ENCODE measurements around the gene MAPK1. TPM values are rescaled to one million over a fixed set of nuclear protein-coding genes. Genes with fewer than 3 reads are reported as not detected.

The MAPK1 gene
- total and polyA plus RNA-seq, 9 of the 15 experiments (the other 6 are each of a cell fraction or from before 2014, with no cell fraction given), result 46.3 to 575 (median 283) TPM

DNA sequence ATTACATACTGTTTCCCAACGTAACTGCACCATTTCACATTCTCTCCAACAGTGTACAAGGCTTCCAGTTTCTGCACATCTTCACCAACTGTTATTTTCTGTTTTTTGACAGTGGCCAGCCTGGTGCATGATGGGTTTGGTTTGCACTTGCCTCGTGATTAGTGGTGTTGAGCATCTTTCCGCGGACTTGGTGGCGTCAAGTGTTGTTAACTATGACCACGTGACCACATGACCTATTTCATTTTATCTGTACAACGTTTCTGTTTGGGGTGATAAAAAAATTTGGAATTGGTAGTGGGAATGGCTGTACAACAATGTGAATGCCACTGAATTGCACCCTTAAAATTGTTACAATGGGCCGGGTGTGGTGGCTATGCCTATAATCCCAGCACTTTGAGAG is 129.4 kb downstream of the MAPK1 start:
- Histone ChIP-seq H3K4me2 (ENCODE audit: insufficient read depth, low read length) (no peak overlapping the region), H3K9ac (ENCODE audit: insufficient read depth in 1 of 2, low read depth in 2 of 2, low read length in 2 of 2) (no peak overlapping the region), H3K27ac (ENCODE audit: extremely low read depth, low read depth, low read length) (no peak overlapping the region), H3K9me1 (ENCODE audit: control insufficient read depth, insufficient read depth, low read length) (no peaks in the 10 kb centered on the region), H3K4me1 (replicated peaks in 1 of 2; ENCODE audit: control insufficient read depth in 2 of 2, insufficient read depth in 2 of 2, low read length in 2 of 2) (peaks cover 17 to 29% of the 10 kb centered on the region in 2 experiments), H3K79me2 (ENCODE audit: control insufficient read depth, insufficient read depth, low read length) (no peaks in the 10 kb centered on the region), H3K4me3 (no peak overlapping the region), H4K20me1 (replicated peaks; ENCODE audit: control insufficient read depth, insufficient read depth, low read length) (peaks cover 8% of the 10 kb centered on the region; the same call in 1 of the 2 replicates), H2AFZ (ENCODE audit: low read depth, low read length) (no peak overlapping the region; the same call in 1 of the 2 replicates), H3K36me3 (ENCODE audit: control insufficient read depth, insufficient read depth, low read length) (no peaks in the 10 kb centered on the region), H3K27me3 (ENCODE audit: control insufficient read depth in 2 of 2, insufficient read depth in 2 of 2, low read length in 2 of 2) (peaks cover 47 to 49% of the 10 kb centered on the region in 2 experiments), H3K9me3 (replicated peaks; ENCODE audit: control insufficient read depth, insufficient read depth, low read depth, low read length) (no peaks in the 10 kb centered on the region)
- ATAC-seq (no peak), DNase-seq (ENCODE audit: extremely low read depth in 1 of 4, low spot score in 3 of 4) (peak in 2 of 4 experiments; percentile 34 to 39), FAIRE-seq (no peak)
- ChIA-PET CTCF (ENCODE audit: low intra/inter-chr PET ratio) (no interaction called here), POLR2A (interaction anchor here (0.6 to 2.0 kb wide), 14 partner anchors 10 to 928 kb away, joined by 3 to 5 read pairs (median 4); no protein-coding TSS in a partner anchor)
- intact Hi-C loops (cut with micrococcal nuclease) (no loop called here), in situ Hi-C loops (cut with MboI) (no loop called here)
- no TSS peak for BruUV-seq (replicated peaks)
- 14% methylated on average over 8 of the region's 8 CpGs for WGBS (ENCODE audit: insufficient coverage, low coverage, missing lambda C conversion rate)
- peak; percentile 23 for TF ChIP-seq POU5F1 (IDR thresholded peaks at IDR 0.05; ENCODE audit: borderline replicate concordance, low read depth, low read length, partially characterized antibody)
- TF ChIP-seq, protein P1, sequence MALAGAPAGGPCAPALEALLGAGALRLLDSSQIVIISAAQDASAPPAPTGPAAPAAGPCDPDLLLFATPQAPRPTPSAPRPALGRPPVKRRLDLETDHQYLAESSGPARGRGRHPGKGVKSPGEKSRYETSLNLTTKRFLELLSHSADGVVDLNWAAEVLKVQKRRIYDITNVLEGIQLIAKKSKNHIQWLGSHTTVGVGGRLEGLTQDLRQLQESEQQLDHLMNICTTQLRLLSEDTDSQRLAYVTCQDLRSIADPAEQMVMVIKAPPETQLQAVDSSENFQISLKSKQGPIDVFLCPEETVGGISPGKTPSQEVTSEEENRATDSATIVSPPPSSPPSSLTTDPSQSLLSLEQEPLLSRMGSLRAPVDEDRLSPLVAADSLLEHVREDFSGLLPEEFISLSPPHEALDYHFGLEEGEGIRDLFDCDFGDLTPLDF (CRISPR knock-in tag; IDR thresholded peaks at IDR 0.05), result peak; percentile 43; the same call in 1 of the 2 replicates
- TF ChIP-seq ZNF12 (CRISPR knock-in tag; IDR thresholded peaks at IDR 0.05), result no peak
- TF ChIP-seq MYC (IDR thresholded peaks at IDR 0.05; ENCODE audit: low read depth, low read length), result 0 out of 2 replicates have a peak, but pooled peaks have one; percentile 27
- no peak for TF ChIP-seq MYC (CRISPR knock-in tag; IDR thresholded peaks at IDR 0.05; ENCODE audit: borderline replicate concordance, low read depth)
- TF ChIP-seq BHLHE40 (IDR thresholded peaks at IDR 0.05; ENCODE audit: low read length), result 0 out of 2 replicates have a peak, but pooled peaks have one; percentile 9
- TF ChIP-seq EZH2 (IDR thresholded peaks at IDR 0.05; ENCODE audit: borderline replicate concordance, low read depth, low read length), result peak; percentile 25; the same call in 1 of the 2 replicates
- no peak for TF ChIP-seq HSF4 (CRISPR knock-in tag; IDR thresholded peaks at IDR 0.05; ENCODE audit: borderline replicate concordance)
- no peak for TF ChIP-seq ZBTB7A (IDR thresholded peaks at IDR 0.05; ENCODE audit: borderline replicate concordance, control insufficient read depth, low read depth, low read length)
- TF ChIP-seq SIN3A (IDR thresholded peaks at IDR 0.05; ENCODE audit: borderline replicate concordance in 2 of 2, control insufficient read depth in 1 of 2, low read depth in 2 of 2, low read length in 2 of 2), result 0 out of 4 replicates have a peak, but pooled peaks of 1 of the 2 experiments have one; percentile 48
- TF ChIP-seq, protein P2, sequence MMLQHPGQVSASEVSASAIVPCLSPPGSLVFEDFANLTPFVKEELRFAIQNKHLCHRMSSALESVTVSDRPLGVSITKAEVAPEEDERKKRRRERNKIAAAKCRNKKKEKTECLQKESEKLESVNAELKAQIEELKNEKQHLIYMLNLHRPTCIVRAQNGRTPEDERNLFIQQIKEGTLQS (IDR thresholded peaks at IDR 0.05), result no peak
- TF ChIP-seq, protein P2 (CRISPR knock-in tag; conservative IDR thresholded peaks at IDR 0.05), result peak; percentile 72; the same call in 1 of the 2 replicates
- TF ChIP-seq, protein P3, sequence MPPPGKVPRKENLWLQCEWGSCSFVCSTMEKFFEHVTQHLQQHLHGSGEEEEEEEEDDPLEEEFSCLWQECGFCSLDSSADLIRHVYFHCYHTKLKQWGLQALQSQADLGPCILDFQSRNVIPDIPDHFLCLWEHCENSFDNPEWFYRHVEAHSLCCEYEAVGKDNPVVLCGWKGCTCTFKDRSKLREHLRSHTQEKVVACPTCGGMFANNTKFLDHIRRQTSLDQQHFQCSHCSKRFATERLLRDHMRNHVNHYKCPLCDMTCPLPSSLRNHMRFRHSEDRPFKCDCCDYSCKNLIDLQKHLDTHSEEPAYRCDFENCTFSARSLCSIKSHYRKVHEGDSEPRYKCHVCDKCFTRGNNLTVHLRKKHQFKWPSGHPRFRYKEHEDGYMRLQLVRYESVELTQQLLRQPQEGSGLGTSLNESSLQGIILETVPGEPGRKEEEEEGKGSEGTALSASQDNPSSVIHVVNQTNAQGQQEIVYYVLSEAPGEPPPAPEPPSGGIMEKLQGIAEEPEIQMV (tag; conservative IDR thresholded peaks at IDR 0.05; ENCODE audit: low read depth), result 0 out of 2 replicates have a peak, but pooled peaks have one; percentile 60
- TF ChIP-seq, protein P4, sequence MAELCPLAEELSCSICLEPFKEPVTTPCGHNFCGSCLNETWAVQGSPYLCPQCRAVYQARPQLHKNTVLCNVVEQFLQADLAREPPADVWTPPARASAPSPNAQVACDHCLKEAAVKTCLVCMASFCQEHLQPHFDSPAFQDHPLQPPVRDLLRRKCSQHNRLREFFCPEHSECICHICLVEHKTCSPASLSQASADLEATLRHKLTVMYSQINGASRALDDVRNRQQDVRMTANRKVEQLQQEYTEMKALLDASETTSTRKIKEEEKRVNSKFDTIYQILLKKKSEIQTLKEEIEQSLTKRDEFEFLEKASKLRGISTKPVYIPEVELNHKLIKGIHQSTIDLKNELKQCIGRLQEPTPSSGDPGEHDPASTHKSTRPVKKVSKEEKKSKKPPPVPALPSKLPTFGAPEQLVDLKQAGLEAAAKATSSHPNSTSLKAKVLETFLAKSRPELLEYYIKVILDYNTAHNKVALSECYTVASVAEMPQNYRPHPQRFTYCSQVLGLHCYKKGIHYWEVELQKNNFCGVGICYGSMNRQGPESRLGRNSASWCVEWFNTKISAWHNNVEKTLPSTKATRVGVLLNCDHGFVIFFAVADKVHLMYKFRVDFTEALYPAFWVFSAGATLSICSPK (IDR thresholded peaks at IDR 0.05; ENCODE audit: borderline replicate concordance), result no peak
